HG02798 (cell line): ENCODE results near the gene POLR3A.

Source experiments
- ATAC-seq: cut with Tn5 transposase; IDR thresholded peaks from one replicate; pipeline ENCODE4 v1.9.1; 2021; ENCODE audit warnings: mild to moderate bottlenecking; ENCODE audit not compliant: unreplicated experiment, poor library complexity

Gene POLR3A

DNA sequence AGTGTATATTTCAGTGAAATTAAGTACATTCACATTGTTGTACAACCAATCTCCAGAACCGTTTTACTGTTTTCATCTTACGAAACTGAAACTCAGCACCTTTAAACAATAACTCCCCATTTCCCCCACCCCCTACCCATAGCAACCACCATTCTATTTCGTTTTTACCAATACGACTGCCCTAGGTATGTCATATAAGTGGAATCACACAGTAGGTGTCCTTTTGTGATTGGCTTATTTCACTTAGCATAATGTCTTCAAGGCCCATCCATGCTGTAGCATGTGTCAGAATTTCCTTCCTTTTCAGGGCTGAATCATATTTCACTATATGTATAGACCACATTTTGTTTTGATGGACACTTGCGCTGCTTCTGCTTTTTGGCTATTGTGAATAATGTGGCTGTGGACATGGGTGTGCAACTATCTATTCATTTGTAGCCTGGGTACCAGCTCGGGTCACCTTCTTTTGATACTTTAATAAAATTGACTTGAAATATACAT lies 68.4 kb downstream of the POLR3A start:
- ATAC-seq = no peak

DNA sequence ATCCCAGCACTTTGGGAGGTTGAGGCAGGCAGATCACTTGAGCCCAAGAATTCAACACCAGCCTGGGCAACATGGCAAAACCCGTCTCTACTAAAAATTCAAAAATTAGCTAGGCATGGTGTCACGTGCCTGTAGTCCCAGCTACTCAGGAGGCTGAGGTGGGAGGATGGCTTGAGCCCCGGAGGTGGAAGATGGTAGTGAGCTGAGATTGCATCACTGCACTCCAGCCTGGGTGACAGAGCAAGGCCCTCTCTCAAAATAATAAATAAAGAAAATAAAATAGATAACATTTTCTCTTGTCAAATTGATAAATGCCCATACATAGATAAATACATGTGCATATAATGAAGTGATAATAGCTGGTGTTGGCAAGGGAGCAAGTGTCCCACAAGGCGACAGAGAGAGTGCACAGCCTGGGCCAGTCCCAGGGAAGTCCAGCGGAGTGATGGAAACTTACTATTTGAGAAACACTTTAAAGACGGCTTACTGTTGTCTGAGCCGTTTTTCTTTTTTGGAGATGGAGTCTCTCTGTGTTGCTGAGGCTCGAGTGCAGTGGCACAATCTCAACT lies 69.3 kb downstream of the POLR3A start:
- no peak for ATAC-seq

DNA sequence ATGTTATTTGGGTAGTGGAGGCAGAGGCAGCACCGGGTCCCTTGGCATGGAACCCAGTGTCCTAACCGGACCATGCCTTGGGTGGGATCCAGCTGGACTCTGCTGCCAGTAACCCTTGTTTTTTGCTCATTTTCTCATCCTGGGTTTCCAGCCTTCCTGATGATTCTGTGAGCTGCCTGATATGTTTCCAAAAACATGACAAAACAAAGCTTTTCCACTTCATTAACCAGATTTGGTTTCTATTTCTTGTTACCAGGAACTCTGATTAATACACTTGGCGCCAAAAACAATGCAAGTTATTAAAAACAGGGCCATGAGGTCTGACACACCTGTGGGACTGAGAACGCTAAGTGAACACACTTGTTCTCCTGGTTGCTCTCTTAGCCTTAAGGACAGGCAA lies 69.9 kb downstream of the POLR3A start:
- no peak for ATAC-seq

DNA sequence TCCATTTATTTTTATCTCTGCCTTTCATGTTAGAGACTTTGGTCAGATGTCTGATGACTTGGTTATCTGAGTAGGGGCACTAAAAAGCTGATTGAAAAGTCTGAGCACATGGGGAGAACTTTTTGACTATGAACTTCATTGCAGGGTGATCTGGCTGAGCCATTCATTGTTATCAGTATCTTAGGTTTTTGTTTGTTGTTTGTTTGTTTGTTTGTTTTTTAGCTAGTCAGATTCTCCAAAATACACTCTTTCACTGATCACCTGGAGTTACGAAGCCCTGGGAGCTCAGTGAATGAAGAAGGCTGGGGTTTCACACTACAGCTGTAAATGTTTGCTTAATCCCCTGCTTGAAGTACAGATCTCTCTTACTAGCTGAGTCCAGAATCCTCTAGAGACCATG lies 74.2 kb downstream of the POLR3A start:
- ATAC-seq = no peak

DNA sequence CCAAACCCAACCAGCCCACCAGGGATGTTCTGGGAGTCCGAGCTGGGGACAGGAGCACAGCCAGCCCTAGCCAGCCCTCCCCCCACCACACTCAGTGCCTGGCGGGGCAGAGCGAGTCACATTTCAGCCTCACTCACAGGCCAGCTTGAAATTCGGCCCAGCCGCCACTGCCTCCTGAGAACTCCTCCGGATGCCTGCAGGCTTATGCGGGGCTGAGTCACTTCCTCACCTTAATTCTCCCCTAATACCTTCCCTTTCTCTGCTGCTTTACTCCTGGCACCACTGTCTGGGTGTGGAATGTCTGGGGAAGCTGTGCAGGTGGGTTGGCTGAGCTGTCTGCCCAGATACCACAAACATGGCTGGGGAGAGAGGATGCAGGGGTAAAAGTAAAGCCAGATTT lies 80.1 kb downstream of the POLR3A start:
- no peak for ATAC-seq

DNA sequence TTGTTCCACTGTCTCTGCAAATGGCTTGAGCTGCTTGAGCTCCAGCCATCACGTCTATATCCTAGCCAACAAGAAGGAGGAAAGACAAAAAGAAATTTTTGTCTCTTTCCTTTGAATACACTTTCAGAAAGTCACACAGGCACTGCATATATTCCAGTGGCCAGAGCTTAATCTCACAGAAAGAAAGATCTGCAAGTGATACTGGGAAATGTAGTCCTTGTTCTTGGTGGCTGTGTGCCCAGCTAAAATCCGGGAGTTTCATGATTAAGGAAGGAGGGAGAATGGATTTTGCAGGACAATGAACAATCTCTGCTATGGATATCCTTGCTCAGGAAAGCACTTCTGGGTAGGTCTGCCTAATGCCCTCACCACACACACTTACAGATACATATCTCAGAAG lies 83.2 kb downstream of the POLR3A start:
- ATAC-seq = no peak

DNA sequence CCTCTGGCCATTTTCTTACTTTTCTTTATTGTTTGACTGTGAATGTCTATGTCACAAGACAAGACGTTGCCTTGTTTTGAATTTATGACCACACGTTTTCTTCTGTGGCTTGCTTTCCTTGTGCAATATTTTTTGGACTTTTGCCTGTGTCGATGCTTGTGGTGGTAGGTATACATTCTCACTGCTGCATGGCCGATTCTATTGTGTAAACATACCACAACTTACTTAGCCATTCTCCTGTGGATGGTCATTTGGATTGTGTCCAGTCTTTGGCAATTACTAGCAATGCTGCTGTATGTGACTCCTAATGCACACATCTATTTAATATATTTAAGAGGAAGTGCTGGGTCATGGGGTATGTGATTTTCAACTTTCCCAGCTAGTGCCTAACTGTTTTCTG lies 84.8 kb downstream of the POLR3A start:
- ATAC-seq = no peak

DNA sequence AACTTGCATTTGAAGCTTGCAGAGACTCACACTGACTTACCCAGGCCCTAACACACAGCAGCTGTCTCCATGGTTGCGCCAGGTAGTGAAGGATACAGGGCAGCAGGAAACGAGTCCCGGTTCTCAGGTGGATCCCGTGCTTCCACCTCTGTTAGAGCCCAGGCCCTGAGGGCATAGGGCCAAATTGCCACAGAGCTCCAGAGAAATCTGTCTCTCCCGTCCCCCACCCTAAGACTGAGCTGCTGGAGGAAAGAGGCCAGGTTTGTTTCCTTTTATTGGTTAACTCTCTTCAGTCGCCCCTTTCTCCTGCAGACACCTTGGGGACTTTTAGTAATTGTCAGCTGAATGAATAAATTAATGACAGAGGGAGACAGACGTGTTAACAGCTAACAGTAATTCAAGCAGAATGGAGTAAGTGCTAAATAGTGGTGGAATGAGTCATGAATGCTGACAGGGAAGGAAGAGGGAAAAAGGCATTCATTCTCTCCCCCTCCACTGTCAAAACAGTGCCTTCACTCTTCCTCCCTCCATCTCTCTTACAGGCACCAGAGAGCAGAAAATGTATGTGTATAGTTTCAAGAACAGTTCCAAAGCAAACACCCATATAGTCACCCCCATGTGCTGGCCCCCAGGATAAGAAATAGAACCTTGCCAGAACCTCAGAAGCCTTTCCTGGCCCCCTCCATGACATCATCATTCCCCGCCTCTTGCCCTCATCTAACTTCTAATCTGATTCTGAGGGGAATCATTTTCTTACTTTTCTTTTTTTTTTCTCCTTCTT lies 86.0 kb downstream of the POLR3A start:
- ATAC-seq = no peak

DNA sequence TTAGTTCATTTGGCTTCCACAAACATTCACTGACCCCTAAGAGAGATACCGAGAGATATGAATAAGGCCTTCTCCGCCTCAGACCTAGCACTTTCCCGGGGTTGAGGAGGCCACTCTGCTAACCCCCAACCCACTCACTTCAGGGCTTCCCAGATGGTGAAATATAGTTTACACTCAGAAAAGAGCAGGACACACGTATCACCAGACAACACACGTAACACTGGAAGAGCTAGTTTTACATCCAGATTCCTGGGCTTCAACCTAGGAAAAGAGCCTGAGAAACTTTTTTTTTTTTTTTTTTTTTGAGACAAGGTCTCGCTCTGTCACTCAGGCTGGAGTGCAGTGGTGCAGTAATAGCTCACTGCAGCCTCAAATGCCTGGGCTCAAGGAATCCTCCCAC lies 87.5 kb downstream of the POLR3A start:
- no peak for ATAC-seq

DNA sequence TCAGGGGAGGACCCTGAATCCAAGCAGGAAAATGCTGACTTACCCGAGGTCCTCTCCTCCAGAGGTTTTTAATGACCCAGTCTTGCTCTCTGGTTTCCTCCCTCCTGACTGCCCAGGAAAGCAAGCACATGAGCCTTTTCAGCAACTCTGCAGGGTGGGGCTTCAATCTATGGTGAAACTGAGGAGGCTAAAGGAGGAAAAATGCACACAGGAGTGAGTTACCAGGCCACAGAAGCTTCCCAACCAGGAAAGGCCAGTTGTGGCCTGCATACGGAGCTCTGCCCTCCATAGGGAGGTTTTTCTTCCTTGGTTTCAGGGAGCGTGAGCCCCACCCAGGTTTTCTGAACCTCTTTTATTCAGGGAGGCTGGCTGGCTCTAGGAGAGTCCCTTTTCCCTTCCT lies 88.7 kb downstream of the POLR3A start:
- ATAC-seq = no peak

DNA sequence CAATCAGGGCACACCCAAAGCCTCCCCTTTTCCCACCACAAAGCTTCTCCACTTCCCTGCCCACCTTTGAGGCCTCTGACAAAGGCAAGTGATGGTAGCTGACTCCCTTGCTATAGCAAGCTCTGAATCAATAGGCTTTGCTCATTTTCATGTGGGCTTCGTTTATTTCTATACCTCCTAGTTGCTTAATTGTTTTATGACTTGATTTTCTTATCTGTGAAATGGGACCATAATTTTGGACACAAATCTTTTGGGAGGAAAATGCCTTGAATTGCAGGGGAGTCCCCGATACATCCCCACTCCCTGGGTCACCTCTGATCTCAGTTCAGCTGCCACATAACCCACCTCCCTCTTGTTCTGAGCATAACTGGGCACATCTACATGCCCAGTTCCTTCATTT lies 89.1 kb downstream of the POLR3A start:
- ATAC-seq = no peak

DNA sequence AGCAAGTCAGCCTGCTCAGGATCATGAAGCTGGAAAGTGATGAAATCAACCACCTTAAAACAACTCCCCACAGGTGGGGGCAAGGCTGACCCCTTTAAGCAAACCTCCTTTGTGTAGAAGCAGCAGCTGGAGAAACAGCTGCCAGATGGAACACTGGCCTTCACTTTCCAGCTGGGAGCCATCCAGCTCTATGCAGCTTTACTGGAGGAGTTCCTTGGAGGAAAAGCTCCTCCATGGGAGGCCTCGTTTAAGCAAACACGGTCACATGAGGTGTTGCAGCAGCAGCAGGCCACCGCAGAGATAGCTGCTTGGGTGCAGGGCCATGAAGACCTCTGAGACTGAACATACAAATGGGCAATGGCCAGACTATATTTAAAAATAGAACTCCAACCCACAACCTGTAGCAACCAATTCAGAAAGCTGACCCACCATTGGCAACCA lies 89.7 kb downstream of the POLR3A start:
- no peak for ATAC-seq

DNA sequence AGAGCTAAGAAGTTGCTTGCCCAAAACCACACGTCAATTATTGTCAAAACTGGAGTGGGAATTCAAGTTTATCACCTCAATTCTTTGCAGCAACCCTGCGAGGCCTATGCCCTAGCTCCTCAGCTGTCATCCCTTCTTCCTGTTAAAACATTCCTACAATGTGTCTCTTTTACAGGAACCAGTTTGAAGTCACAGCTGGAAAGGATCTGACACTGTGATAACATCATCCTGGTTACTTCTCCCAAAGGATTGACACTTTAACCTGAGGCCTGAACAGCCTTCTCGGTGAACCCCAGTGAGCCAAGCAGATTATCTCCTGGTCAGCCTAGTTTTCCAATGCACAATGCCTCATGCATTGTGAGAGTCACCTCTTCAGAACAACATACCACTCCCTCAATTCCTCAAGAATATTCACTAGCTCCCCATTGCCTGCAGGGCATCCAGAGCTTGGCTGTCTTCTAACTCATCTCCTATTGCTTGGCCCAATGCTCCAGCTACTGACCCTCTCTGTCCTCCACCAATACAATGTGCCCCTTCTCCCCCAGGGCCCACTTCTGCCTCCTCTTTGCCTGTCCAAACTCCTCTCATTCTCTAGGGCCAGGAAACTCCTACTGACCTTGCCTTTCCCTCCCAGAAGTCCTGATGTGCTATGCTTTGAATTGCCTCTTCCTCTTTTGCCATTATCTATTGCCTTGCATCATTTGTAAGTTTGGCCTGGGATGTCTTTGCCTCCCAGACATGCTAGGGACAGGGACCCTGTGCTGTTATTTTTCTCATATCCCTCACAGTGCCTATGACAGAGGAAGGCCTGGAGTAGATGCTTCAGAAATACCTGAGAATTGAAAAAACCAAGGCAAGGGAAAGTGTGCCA lies 92.4 kb downstream of the POLR3A start:
- no peak for ATAC-seq

DNA sequence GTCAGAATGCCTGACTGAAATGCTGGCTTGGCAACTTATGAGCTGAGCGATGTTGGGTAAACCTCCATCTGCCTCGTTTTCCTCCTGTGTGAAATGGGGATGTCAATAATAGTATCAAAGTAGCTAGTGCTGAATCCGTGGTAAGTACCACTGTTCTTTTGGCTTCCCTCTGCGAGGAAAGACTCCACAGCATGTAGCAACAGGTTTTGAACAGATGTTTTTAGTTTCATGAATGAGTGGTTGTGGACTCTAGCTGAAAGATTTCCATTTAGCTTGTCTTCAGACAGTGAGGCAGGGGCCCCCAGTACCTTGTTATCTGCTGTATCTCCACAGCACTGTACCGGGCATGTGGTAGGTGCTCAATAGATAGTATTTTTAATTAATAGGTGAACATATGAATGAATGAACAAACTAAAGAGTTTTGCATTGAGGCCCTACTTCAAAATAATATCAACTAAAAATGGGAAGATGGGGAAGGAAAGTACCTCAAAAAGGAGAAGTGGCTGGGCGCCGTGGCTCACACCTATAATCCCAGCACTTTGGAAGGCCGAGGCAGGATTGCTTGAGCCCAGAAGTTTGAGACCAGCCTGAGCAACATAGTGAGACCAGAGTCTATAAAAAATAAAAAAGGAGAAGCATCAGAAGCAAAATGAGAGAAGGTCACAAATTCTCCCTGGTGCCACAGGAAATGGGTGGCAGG lies 97.1 kb downstream of the POLR3A start:
- ATAC-seq = no peak

DNA sequence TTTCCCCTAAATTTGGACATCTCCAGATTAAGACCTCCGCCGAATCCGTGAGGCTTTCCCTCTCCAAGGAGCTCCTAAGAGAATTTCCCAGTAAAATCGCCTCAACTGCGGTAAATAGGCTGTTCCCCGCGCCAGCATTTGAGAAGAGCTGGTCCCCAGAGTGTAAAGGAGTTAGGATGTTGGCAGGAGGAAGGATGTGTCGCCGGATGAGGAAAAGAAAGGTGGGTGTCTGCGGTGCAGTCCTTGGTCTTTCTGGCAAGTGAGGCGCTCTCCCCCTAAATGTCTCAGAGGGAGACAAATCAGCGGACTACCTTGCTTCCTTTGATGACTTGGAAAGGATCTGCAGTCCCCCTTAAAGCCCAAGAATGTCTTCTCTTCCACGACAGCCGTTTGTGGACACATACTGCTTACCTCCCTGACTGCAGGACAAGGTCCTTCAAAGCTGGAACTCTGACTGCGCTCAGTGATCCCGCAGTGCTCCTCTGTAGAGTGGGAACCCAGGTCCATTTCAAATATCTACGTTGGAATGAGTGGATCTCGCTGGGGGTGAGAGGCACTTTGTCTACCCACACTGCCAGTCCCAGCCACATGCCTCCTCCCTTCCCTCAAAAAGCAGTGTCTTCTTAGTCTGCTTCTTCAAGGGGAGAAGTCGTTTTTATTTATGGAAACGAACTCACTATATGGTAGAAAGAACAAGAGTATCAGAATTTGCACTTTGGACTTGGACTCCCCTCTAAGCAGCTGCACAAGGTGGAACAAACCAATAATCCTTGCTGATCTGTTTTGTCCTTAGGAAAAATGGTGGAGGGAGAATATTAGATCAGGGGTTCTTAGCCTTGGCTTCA lies 101.7 kb downstream of the POLR3A start:
- ATAC-seq = no peak

DNA sequence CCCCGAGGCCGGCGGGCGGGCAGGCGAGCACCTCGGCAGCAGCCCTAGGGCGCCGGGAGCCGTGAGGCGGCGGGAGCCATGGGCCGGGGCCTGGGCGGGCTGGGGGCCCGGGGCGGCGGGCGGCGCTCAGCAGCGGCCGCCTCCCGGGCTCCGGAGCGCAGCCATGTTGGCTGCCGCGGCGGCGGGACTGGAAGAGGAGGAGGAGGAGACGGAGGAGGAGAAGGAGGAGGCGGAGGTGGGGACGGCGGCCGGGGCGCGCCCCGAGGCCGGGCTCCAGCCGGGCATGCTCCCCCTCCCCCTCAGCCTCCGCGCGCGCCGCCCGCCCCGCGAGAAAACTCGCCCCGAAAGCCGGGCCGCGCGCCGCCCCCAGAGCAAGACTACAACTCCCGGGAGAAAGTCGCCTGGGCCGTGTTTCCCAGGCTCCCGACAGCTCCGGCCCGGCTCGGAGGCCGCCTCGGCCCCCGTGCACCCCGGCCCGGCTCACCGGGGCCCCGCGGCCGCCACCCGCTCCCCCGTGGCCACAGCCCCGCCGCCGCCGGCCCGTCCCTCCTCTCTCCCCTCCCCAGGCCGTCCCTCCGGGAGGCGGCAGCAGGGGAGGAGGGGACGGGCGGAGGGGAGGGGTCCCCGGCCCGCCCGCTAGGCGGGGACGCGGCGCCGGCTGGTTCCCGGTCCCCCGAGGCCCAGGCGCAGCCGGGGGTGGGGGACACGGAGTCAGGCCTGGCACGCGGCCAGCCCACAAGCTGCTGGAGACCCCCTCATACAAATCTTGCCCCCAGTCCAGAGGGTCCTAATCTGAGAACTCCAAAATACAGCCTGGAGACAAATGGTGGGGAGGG lies 102.5 kb downstream of the POLR3A start, which contains the start of gene DLG5:
Gene DLG5 (minus strand): TSS at position 190 of the 836 bp plus-strand sequence. CDS start 235 bp downstream, outside the sequence.
- ATAC-seq = peak; percentile 74

DNA sequence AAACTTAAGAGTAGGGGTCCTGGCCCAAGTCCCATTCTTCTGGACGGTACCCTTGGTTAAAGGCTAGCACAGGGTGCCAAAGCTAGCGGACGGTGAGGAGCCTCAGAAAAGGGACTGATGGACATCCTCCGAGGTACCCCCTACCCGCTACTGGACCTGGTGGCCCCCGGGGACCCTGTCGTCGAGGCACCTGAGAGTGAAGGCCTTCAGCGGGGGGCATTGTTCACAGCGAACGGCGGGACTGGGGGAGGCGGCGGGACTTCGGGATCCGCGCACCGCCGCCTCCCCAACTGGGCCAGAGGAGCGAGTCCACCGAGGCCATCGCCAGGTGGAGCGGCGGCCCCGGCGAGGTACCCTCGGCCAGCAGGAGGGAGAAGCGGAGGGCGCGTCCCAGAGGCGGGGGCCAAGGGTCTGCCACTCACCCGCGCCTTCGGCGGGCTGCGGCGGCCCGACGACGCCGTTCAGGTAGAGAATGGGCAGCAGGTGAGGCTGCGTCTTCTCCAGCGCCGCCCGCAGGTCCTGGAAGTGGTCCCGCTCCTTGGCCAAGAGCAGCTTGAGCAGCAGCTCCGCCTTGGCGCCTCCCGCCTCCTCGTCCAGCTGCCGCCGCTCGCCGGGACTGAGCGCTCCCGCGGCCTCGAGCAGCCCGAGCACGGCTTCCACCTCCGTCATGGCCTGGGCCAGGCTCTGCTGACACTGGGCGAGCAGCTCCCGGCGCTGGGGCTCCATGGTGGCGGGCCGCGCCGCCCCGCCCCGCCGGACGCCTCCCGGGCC lies 103.3 kb downstream of the POLR3A start:
- ATAC-seq = peak; percentile 61

DNA sequence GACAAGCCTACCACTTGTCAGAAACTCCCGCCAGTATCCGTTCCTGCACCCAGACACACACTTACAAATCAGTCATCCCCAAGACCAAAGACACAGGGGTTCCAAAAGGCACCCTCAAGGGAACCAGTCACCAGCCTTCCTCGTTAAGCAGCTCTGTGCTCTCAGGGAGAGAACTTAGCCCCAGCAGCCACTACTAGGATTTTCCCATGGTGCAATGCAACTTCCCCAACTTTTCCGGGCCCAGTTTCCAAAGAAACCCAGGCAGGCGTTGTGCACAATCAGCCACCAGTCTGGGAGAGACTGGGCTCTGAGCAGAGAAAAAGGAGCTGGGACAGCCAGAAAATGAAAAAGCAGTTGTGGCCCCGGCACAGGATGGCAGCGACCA lies 103.9 kb downstream of the POLR3A start:
- ATAC-seq = no peak
